HEK293 (cell line): ENCODE results near the gene IL6R.

Experiments used
- CTCF ChIA-PET: fragments of 350-600 bp; formaldehyde crosslinking; extraction: SDS; loops from one replicate; lab custom pipeline; 2021; ENCODE audit warnings: antibody characterized with exemption; lab: Yijun Ruan, JAX
- POLR2A ChIA-PET: fragments of 300-600 bp; formaldehyde crosslinking; extraction: SDS; loops from one replicate; lab custom pipeline; 2020; ENCODE audit warnings: antibody characterized with exemption, inconsistent platforms; lab: Yijun Ruan, JAX
- H3K27ac ChIP-seq: fragments of 200-500 bp; sonication (Bioruptor generic); 2 replicates; pipeline ENCODE4 v1.5.1; 2014; ENCODE audit warnings: low read depth, low read length, control low read depth, inconsistent platforms; ENCODE audit errors: extremely low read depth
- H3K36me3 ChIP-seq, 2 experiments: fragments of 200-500 bp in 1 of 2; sonication (Bioruptor generic) in 1 of 2; 1 replicate in 1 of 2; 2 replicates in 1 of 2; pipeline ENCODE4 v1.5.1; 2014 to 2017; ENCODE audit warnings: inconsistent platforms in 2 of 2, low read length in 2 of 2; ENCODE audit not compliant: control insufficient read depth in 2 of 2, insufficient read depth in 1 of 2
- H3K4me1 ChIP-seq: fragments of 200-500 bp; sonication (Bioruptor generic); 2 replicates; pipeline ENCODE4 v1.5.1; 2014; ENCODE audit warnings: mild to moderate bottlenecking, low read length, inconsistent platforms; ENCODE audit not compliant: control insufficient read depth, insufficient read depth
- H3K4me3 ChIP-seq: 2 replicates; pipeline ENCODE4 v1.5.1; 2011; ENCODE audit warnings: low read depth, mild to moderate bottlenecking, control low read depth, low read length, moderate library complexity
- H3K9me3 ChIP-seq: fragments of 200-500 bp; sonication (Bioruptor generic); 2 replicates; pipeline ENCODE4 v1.5.1; 2014; ENCODE audit warnings: low read depth, low read length, inconsistent platforms; ENCODE audit not compliant: control insufficient read depth, insufficient read depth
- BCL11B ChIP-seq: fragments of 450-650 bp; formaldehyde crosslinking; IDR thresholded peaks from 2 replicates; pipeline ENCODE4 v1.5.1; 2016; ENCODE audit warnings: low read depth, missing biosample characterization, missing genetic modification characterization
- FEZF1 ChIP-seq: fragments of 450-650 bp; formaldehyde crosslinking; IDR thresholded peaks from 2 replicates; pipeline ENCODE4 v1.5.1; 2016; ENCODE audit warnings: missing biosample characterization, missing genetic modification characterization
- GFI1B ChIP-seq: fragments of 450-650 bp; formaldehyde crosslinking; IDR thresholded peaks from 2 replicates; pipeline ENCODE4 v1.5.1; 2016; ENCODE audit warnings: missing biosample characterization, missing genetic modification characterization
- KLF1 ChIP-seq: fragments of 450-650 bp; formaldehyde crosslinking; IDR thresholded peaks from 2 replicates; pipeline ENCODE4 v1.5.1; 2016; ENCODE audit warnings: missing biosample characterization, missing genetic modification characterization
- KLF7 ChIP-seq: fragments of 450-650 bp; formaldehyde crosslinking; IDR thresholded peaks from 2 replicates; pipeline ENCODE4 v1.5.1; 2016; ENCODE audit warnings: missing biosample characterization, missing genetic modification characterization, borderline replicate concordance
- MEIS1 ChIP-seq: sonication (generic); formaldehyde crosslinking; IDR thresholded peaks from 2 replicates; pipeline ENCODE4 v1.8.1; 2022; ENCODE audit warnings: missing genetic modification reagents, mild to moderate bottlenecking, borderline replicate concordance
- OSR2 ChIP-seq: fragments of 450-650 bp; formaldehyde crosslinking; IDR thresholded peaks from 2 replicates; pipeline ENCODE4 v1.5.1; 2016; ENCODE audit warnings: missing biosample characterization, missing genetic modification characterization
- YY2 ChIP-seq: fragments of 450-650 bp; formaldehyde crosslinking; IDR thresholded peaks from 2 replicates; pipeline ENCODE4 v1.5.1; 2016; ENCODE audit warnings: missing biosample characterization, missing genetic modification characterization
- ZBTB20 ChIP-seq: fragments of 450-650 bp; formaldehyde crosslinking; IDR thresholded peaks from 2 replicates; pipeline ENCODE4 v1.5.1; 2016; ENCODE audit warnings: missing biosample characterization, missing genetic modification characterization
- ZBTB21 ChIP-seq: fragments of 450-650 bp; formaldehyde crosslinking; IDR thresholded peaks from 2 replicates; pipeline ENCODE4 v1.5.1; 2017; ENCODE audit warnings: missing biosample characterization, missing genetic modification characterization
- ZBTB26 ChIP-seq: fragments of 450-650 bp; formaldehyde crosslinking; optimal IDR thresholded peaks from 2 replicates; pipeline ENCODE3; 2016; ENCODE audit warnings: missing biosample characterization, mild to moderate bottlenecking, missing genetic modification characterization
- ZBTB7A ChIP-seq: fragments of 450-650 bp; formaldehyde crosslinking; IDR thresholded peaks from 2 replicates; pipeline ENCODE4 v1.5.1; 2016; ENCODE audit warnings: low read depth, missing biosample characterization, missing genetic modification characterization
- ZBTB8A ChIP-seq: fragments of 450-650 bp; formaldehyde crosslinking; IDR thresholded peaks from 2 replicates; pipeline ENCODE4 v1.5.1; 2016; ENCODE audit warnings: missing biosample characterization, missing genetic modification characterization
- ZFP37 ChIP-seq: fragments of 450-650 bp; formaldehyde crosslinking; IDR thresholded peaks from 2 replicates; pipeline ENCODE4 v1.5.1; 2016; ENCODE audit warnings: missing biosample characterization, missing genetic modification characterization
- ZNF114 ChIP-seq: fragments of 450-650 bp; formaldehyde crosslinking; IDR thresholded peaks from 2 replicates; pipeline ENCODE4 v1.5.0; 2017; ENCODE audit warnings: missing biosample characterization, missing genetic modification characterization
- ZNF184 ChIP-seq: fragments of 450-650 bp; IDR thresholded peaks from 2 replicates; pipeline ENCODE4 v1.5.1; 2018; ENCODE audit warnings: missing biosample characterization, mild to moderate bottlenecking, missing genetic modification characterization
- ZNF23 ChIP-seq: fragments of 450-650 bp; formaldehyde crosslinking; IDR thresholded peaks from 2 replicates; pipeline ENCODE4 v1.5.1; 2016; ENCODE audit warnings: missing biosample characterization, missing genetic modification characterization, borderline replicate concordance
- ZNF335 ChIP-seq: fragments of 450-650 bp; formaldehyde crosslinking; conservative IDR thresholded peaks from 2 replicates; pipeline ENCODE4 v1.5.1; 2016; ENCODE audit warnings: missing biosample characterization, missing genetic modification characterization
- ZNF37A ChIP-seq: fragments of 450-650 bp; IDR thresholded peaks from 2 replicates; pipeline ENCODE4 v1.5.1; 2018; ENCODE audit warnings: missing biosample characterization, missing genetic modification characterization
- ZNF398 ChIP-seq: fragments of 450-650 bp; formaldehyde crosslinking; IDR thresholded peaks from 2 replicates; pipeline ENCODE4 v1.5.1; 2017; ENCODE audit warnings: missing biosample characterization, missing genetic modification characterization
- ZNF433 ChIP-seq: fragments of 450-650 bp; formaldehyde crosslinking; IDR thresholded peaks from 2 replicates; pipeline ENCODE4 v1.5.1; 2016; ENCODE audit warnings: missing biosample characterization, missing genetic modification characterization, low read depth
- ZNF501 ChIP-seq: fragments of 450-650 bp; formaldehyde crosslinking; IDR thresholded peaks from 2 replicates; pipeline ENCODE4 v1.5.1; 2016; ENCODE audit warnings: missing biosample characterization, missing genetic modification characterization
- ZNF514 ChIP-seq: fragments of 450-650 bp; formaldehyde crosslinking; IDR thresholded peaks from 2 replicates; pipeline ENCODE4 v1.5.1; 2016; ENCODE audit warnings: missing biosample characterization, missing genetic modification characterization
- ZNF548 ChIP-seq: fragments of 450-650 bp; formaldehyde crosslinking; IDR thresholded peaks from 2 replicates; pipeline ENCODE4 v1.5.1; 2016; ENCODE audit warnings: missing biosample characterization, missing genetic modification characterization
- ZNF549 ChIP-seq: fragments of 450-650 bp; IDR thresholded peaks from 2 replicates; pipeline ENCODE4 v1.5.1; 2018; ENCODE audit warnings: missing biosample characterization, missing genetic modification characterization, mild to moderate bottlenecking, inconsistent platforms, moderate library complexity
- ZNF624 ChIP-seq: fragments of 450-650 bp; formaldehyde crosslinking; IDR thresholded peaks from 2 replicates; pipeline ENCODE4 v1.5.1; 2017; ENCODE audit warnings: missing biosample characterization, missing genetic modification characterization
- ZNF830 ChIP-seq: fragments of 450-650 bp; IDR thresholded peaks from 2 replicates; pipeline ENCODE4 v1.5.0; 2018; ENCODE audit warnings: missing biosample characterization, missing genetic modification characterization, low read depth, mild to moderate bottlenecking, moderate library complexity
- ZNF843 ChIP-seq: fragments of 450-650 bp; formaldehyde crosslinking; IDR thresholded peaks from 2 replicates; pipeline ENCODE4 v1.5.1; 2016; ENCODE audit warnings: missing biosample characterization, missing genetic modification characterization
- ZSCAN16 ChIP-seq: fragments of 450-650 bp; formaldehyde crosslinking; IDR thresholded peaks from 2 replicates; pipeline ENCODE4 v1.5.1; 2016; ENCODE audit warnings: missing biosample characterization, missing genetic modification characterization
- ZSCAN23 ChIP-seq: fragments of 450-650 bp; formaldehyde crosslinking; IDR thresholded peaks from 2 replicates; pipeline ENCODE4 v1.5.1; 2016; ENCODE audit warnings: missing biosample characterization, missing genetic modification characterization
- ZSCAN30 ChIP-seq: fragments of 450-650 bp; IDR thresholded peaks from 2 replicates; pipeline ENCODE4 v1.5.1; 2018; ENCODE audit warnings: missing biosample characterization, mild to moderate bottlenecking, missing genetic modification characterization, moderate library complexity
- ZSCAN5A ChIP-seq: fragments of 450-650 bp; formaldehyde crosslinking; IDR thresholded peaks from 2 replicates; pipeline ENCODE4 v1.5.1; 2016; ENCODE audit warnings: missing biosample characterization, missing genetic modification characterization

Gene IL6R

GRCh38 chr1:154361357-154361756 is 43.8 kb upstream of the IL6R start:
- no peaks in the 10 kb centered on the region for H3K4me1 ChIP-seq
- POLR2A ChIA-PET, result no interaction called here
- H3K4me3 ChIP-seq, result no peak overlapping the region
- TF ChIP-seq MEIS1 (CRISPR knock-in tag), result no peak
- TF ChIP-seq FEZF1 (tag by site-specific recombination), result no peak
- no peak for TF ChIP-seq GFI1B (tag by site-specific recombination)
- no peak for TF ChIP-seq ZNF830 (tag by site-specific recombination)
- no peak for TF ChIP-seq ZNF335 (tag by site-specific recombination)
- TF ChIP-seq ZNF433 (tag by site-specific recombination), result no peak
- no peak for TF ChIP-seq ZFP37 (tag by site-specific recombination)
- no peak for TF ChIP-seq ZNF37A (tag by site-specific recombination)
- no peak for TF ChIP-seq YY2 (tag by site-specific recombination)
- no peak for TF ChIP-seq ZBTB20 (tag by site-specific recombination)
- no peak for TF ChIP-seq ZBTB7A (tag by site-specific recombination)
- TF ChIP-seq ZBTB8A (tag by site-specific recombination), result no peak
- no peak for TF ChIP-seq ZBTB21
- no peak for TF ChIP-seq ZSCAN16 (tag by site-specific recombination)
- no peak for TF ChIP-seq KLF7 (tag by site-specific recombination)
- TF ChIP-seq ZNF398 (tag by site-specific recombination), result no peak
- TF ChIP-seq ZNF514, result no peak
- TF ChIP-seq BCL11B, result no peak
- TF ChIP-seq, all 188 proteins: peak for 0
- CTCF ChIA-PET, result interaction anchor here (0.7 to 1.5 kb wide), 7 partner anchors 8 to 38 kb away, joined by 3 to 6 read pairs (median 4); no protein-coding TSS in a partner anchor
- Histone ChIP-seq H3K27ac (no peak overlapping the region), H3K36me3 (no peaks in the 10 kb centered on the region), H3K9me3 (no peaks in the 10 kb centered on the region)

- ChIA-PET CTCF (interaction anchor here (0.7 to 1.8 kb wide), 3 partner anchors 18 to 74 kb away, joined by 3 to 4 read pairs (median 3); no protein-coding TSS in a partner anchor), POLR2A (no interaction called here)
- no peaks in the 10 kb centered on the region for H3K4me1 ChIP-seq
- no peaks in the 10 kb centered on the region for H3K36me3 ChIP-seq
- no peak overlapping the region for H3K27ac ChIP-seq
- TF ChIP-seq ZNF184, result no peak
- TF ChIP-seq ZNF114 (tag by site-specific recombination), result no peak
- TF ChIP-seq ZNF843 (tag by site-specific recombination), result no peak
- TF ChIP-seq ZNF548 (tag by site-specific recombination), result no peak
- TF ChIP-seq ZNF23, result no peak
- TF ChIP-seq ZNF501 (tag by site-specific recombination), result no peak
- no peak for TF ChIP-seq ZNF549 (tag by site-specific recombination)
- no peak for TF ChIP-seq ZNF830 (tag by site-specific recombination)
- TF ChIP-seq ZBTB26, result no peak
- TF ChIP-seq OSR2, result no peak
- no peak for TF ChIP-seq ZSCAN23
- no peak for TF ChIP-seq ZSCAN5A (tag by site-specific recombination)
- TF ChIP-seq KLF1, result no peak
- TF ChIP-seq ZSCAN30 (tag by site-specific recombination), result no peak
- TF ChIP-seq ZNF624, result no peak
- TF ChIP-seq, all 188 proteins: peak for 0
- Histone ChIP-seq H3K4me3 (no peak overlapping the region), H3K9me3 (no peaks in the 10 kb centered on the region)
Observed at GRCh38 chr1:154371436-154371835, 33.7 kb upstream of the IL6R start.
